HPDE6-E6E7 (cell line): Measurements from ENCODE around the gene TUBE1.
A peak's percentile ranks its signal among the peaks of the same experiment; 100 is the strongest.
"Not testable (repeated sequence)": the region's sequence is repeated elsewhere in the genome, so short reads cannot be mapped to it uniquely, and the experiment has no call there.

Experiments
- DNase-seq: peaks from one replicate; pipeline ENCODE4 v3.0.0; 2011; ENCODE audit warnings: missing footprints; ENCODE audit errors: extremely low spot score

Gene TUBE1, protein sequence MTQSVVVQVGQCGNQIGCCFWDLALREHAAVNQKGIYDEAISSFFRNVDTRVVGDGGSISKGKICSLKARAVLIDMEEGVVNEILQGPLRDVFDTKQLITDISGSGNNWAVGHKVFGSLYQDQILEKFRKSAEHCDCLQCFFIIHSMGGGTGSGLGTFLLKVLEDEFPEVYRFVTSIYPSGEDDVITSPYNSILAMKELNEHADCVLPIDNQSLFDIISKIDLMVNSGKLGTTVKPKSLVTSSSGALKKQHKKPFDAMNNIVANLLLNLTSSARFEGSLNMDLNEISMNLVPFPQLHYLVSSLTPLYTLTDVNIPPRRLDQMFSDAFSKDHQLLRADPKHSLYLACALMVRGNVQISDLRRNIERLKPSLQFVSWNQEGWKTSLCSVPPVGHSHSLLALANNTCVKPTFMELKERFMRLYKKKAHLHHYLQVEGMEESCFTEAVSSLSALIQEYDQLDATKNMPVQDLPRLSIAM

GRCh38 chr6:112087136-112087911 is at the start of gene TUBE1, which contains the start of gene FAM229B:
Gene TUBE1 (minus strand): TSS chr6:112087482. CDS start chr6:112087434, 48 bp downstream.
Gene FAM229B (plus strand): TSS chr6:112087591. CDS start chr6:112099284, 11,693 bp downstream.
- peak; percentile 64 for DNase-seq

GRCh38 chr6:112130878-112131277 is 43.6 kb upstream of the TUBE1 start:
- peak; percentile 20 for DNase-seq

- no peak for DNase-seq
Measured at GRCh38 chr6:112128208-112128607, 40.9 kb upstream of the TUBE1 start.

DNA sequence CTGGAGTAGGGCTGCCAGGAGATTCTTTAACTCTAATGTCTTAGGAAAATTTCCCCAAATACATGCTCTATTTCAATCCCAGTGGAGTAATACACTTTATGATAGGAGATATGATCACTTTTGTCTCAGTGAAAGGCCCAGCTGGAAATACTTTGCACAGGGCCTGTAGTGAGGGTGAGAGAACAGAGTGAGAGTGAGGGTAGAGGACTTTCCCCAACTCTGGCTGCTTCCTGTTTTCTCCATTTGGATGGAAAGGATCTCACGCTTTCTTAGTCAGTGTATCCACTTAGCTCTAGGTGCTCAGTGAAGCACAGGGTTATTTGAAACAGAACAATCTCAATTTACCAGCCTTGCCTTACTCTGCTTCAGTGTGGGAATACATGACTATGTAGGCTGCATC is 36.7 kb upstream of the TUBE1 start:
- no peak for DNase-seq

GRCh38 chr6:112122756-112123155 is 35.5 kb upstream of the TUBE1 start:
- no peak for DNase-seq

DNA sequence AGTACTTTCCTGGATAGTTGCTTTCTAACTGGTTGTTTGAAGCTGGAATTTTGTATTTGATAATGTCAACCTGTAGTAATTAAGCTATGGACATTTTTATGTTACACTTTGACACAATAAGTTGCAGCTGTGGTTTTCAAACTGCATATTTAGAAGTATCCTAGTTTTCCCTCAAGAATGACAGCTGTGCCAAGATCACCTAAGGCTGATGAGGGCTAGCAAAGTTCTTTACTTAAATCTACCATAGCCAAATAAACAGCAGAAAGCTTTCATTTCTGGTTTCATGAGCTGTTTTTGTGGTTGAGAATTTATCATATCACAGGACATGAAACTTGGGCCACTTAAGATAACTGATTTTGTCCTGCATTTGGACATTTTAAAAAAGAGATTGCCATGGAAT is 30.8 kb upstream of the TUBE1 start:
- no peak for DNase-seq

DNA sequence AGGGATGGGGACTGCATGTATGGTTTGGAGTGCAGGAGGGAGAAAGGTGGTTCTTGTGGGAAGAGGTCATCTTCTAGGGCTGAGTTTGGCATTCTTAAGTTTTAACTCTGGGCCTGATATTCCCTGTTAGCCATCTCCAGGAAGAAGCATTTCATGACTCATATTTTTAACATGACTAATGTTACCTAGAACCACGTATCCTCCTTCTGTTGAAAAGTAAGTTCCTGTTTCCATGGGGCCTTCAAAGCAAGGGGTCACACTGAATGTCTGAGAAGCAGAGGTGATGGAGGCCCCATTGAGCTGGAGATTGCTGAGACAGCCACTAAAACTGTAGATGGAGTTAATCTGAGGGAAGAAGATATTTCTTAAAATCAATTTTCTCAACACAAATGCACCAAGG is 30.3 kb upstream of the TUBE1 start:
- peak; percentile 65 for DNase-seq

GRCh38 chr6:112116221-112116620 is 28.9 kb upstream of the TUBE1 start:
- no peak for DNase-seq

DNA sequence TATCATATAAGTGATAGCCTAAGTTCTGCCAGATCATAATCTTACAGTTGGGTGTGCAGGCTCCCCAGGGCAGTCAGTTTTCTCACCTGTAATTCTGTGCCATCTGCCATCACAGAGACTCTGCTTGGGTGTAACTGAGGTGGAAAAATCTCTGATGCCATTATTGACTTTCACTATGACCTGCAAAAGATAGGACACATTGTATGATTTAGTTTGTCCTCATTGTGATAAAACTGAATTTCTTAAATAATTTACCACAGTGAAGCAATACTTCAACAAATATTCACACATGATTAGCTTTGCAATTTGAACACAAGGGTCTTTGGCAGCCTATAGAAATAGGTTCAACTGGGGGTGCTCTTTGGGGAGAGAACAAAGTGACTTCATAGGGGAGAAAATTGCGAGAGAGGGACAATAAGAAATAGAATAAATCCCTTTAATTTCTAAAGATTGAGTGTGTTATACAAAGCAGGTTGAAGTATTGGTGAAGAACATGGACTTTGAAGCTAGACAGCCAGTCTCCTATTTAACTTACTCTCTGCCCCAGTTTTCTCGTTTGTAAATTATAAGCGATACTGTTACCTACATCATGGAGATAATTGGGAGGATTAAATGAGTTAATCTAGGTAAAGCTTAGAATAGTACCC is 27.4 kb upstream of the TUBE1 start:
- DNase-seq, result no peak

- no peak for DNase-seq
Measured at GRCh38 chr6:112113918-112114317, 26.6 kb upstream of the TUBE1 start.

DNA sequence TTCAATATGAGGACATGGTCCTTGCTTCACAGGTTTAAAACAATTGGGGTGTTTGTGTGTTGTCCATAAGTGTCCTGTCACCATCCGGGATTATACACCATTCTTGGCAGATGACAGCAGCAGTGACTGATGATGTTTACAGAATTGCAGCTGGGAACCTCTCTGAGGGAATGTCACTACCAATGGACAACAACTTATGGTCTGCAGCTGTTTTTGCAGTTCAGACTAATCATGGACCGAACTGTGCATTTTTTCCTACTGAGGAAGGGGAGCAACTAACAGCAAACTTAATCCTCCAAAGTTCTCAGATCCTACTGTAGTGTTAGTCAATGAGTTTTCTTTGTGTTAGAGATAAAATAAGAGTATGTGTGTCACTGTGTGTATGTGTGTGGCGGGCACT is 26.1 kb upstream of the TUBE1 start:
- no peak for DNase-seq

DNA sequence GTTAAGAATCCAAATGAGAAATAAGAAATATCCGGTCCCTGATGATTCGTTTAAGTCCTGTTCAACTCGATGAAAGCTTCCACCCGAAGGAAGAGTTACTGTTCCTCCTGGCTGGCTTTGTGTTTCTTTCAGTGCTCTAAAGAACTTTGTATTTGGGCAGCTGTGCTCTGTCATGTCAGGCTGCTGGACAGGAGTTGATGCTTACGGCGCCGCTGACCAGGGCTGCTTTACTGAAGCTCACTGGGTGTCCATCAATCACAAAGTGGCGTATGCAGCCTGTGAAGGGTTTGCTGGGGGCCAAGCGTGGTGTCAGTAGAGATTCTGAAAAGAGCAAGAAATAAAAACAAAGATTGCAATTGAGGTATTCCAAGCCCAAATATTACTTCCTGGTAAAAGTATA is 22.0 kb upstream of the TUBE1 start:
- DNase-seq, result no peak

GRCh38 chr6:112106562-112106961 is 19.3 kb upstream of the TUBE1 start:
- DNase-seq, result no peak

DNA sequence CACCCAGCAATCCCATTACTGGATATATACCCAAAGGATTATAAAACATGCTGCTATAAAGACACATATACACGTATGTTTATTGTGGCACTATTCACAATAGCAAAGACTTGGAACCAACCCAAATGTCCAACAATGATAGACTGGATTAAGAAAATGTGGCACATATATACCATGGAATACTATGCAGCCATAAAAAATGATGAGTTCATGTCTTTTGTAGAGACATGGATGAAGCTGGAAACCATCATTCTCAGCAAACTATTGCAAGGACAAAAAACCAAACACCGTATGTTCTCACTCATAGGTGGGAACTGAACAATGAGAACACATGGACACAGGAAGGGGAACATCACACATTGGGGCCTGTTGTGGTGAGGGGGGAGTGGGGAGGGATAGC is 18.7 kb upstream of the TUBE1 start:
- DNase-seq, result not testable (repeated sequence)

DNA sequence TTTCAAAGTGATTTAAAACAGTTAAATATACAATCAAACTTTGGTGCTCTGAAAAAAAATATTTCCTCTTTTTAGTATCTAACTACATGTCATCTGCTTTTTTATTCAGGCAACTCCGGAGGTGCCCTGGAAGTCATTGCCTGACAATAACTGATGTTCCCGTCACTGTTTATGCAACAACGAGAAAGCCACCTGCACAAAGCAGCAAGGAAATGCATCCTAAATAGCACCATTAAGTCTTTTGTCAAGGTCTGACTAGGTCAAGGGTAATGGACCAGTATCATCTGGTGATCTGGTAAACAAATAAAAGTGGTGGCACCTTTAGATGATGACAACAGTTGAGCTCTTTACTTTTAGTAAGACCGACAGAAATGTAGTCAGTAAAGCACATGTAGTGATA is 13.3 kb upstream of the TUBE1 start:
- no peak for DNase-seq

GRCh38 chr6:112096901-112097300 is 9.6 kb upstream of the TUBE1 start:
- DNase-seq, result no peak

DNA sequence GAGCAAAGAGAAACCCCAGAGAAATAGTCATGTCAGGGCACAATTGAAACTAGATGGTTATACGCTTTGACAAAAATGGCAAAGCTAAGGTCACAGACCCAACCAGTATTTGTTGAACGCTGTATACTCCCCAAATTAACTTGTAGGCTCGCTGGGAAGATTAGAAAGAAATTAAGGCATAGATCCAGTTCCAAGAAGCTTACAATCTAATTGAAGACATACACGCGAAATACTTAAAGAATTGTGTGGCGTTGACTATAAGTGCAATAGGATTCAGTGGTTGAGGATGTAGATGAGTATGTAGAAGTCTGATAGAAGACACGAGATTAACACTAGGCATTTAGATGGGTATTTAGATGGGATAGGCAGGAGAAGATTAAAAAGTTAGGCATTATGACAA is 634 bp upstream of the TUBE1 start:
- no peak for DNase-seq

DNA sequence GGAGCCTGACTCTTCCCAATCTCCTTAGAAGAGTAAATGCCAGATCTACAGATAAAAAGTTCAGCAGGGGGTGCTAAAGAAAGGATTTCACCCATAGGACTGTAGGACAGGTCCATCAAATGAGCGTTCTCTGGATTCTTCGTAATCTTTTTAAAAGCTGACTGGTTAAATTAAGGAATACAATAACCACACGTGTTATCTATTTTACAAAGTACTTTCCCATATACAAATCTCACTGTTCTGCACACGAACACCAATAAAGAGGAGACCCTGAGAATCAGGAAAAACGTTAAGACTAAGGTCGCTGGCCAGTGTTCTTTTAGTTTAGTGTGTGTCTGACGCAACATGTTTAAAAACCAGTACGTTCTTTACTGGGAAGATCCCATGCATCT is 542 bp downstream of the TUBE1 start:
- peak; percentile 50 for DNase-seq

DNA sequence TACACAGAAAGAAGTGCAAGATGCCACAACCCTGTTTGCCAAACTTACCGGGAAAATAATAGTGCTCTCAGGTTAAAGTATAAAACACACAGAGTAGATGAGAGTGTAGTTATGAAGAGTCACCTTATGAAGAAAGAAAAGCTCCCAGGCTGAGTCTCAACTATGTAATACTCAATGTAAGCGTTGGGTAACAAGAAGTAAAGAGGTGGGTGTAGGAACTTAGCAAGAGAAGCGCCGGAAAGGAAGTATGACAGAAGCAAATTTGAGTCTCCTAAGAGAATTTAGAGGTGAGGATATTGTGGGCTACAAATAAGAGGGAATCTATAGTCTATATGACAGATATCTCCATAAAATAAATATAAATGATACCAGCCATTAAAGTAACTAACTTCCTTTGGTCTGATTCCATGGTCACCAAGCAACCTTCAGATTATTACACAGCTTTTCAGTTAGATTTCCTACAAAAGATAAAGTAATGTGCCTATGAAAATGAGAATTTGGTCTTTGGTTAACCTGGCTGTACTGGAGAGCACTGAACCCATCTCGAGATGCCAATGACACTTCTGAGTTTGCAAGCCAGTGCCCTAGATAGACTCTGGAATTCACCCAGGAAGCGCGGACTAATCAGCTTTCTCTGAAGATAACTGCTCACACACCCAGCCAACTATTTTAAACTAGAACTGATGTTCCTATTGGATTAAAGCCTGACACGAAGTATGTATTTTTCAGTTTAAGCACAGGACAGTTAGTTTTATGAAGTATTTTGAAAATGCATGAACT is 1.8 kb downstream of the TUBE1 start:
- no peak for DNase-seq

DNA sequence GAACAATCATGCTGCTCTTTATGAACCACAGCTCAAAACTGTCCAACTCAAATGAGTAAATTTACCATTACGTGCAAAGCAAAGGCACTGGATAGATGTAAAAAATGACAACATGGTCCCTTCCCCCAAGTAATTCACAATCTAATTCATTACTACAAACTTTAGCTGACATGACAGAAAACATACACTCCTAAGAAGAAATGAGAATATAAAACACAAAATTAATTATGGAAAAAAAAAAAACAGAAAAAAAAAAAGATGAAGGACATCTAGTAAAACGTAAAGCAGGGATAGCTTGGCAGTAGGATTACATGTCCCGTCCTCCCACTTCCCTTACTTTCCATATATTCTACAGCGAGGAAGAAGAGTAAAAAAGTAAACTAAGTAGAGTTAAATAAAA is 5.7 kb downstream of the TUBE1 start:
- no peak for DNase-seq

DNA sequence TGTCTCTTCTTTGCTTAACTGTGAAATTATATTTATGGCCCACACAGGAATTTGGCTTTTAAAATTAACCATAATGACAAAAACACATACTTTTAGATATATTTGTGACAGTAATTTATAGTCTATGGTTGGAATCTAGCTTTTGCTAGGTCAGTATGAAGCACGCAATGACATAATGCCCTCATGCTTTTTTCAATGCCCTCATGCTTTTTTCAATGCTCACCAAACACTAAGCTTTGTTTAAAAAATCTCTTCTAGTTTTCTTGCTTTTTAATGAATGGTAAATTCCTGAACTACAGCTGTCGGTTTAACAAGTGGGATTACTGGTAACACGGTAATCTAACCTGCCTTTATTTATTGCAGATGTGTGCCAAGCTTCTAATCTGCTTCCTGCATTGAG is 20.7 kb downstream of the TUBE1 start:
- no peak for DNase-seq
